ENCODE results near the gene FAM20A.
"Not testable (repeated sequence)": the region's sequence is repeated elsewhere in the genome, so short reads cannot be mapped to it uniquely, and the experiment has no call there.

Gene FAM20A

GRCh38 chr17:68499587-68499986 lies 101.6 kb downstream of the FAM20A start:
- DNase-seq (ENCODE audit: low read depth in 2 of 3, low spot score in 1 of 3), result no peak

DNA sequence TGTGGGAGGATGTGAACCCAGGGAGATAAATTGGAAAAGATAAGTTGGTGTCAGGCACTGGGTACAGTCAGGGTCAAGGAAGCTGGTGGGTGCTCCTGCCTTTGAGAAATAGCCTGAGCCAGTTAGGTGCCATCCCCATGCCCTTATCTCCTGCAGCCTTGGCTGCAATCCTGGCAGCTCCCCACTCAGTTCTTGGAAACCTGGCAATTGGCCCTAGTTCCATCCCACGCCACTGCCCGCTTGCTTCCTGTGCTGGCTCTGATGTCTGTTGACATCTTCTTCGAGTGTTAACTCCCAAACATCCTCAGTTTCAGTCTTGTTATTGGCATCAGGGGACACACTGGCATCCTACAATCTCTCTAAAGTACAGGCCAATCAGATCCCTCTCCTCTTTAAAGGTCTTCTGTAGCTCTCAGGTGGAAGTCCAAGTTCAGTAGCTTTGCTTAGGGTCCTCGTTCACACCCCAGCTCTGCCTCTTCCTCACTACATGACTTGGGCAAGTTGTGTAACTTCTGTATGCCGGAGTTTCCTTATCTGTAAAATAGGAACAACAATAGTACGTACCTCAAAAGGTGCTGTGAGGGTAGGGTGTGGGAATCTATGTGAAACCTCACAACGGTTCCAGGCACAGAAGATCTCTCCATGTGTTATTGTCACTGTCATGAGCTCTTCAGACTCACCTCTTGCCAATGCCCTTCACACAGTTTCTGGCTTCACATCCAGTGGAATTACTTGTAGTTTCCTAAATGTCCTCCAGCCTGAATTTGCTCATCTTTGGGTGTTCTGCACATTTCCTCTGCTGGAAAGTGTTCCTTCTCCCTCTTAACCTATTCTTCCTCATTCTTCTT lies 102.5 kb downstream of the FAM20A start:
- DNase-seq (ENCODE audit: low read depth in 2 of 3, low spot score in 1 of 3), result no peak

DNA sequence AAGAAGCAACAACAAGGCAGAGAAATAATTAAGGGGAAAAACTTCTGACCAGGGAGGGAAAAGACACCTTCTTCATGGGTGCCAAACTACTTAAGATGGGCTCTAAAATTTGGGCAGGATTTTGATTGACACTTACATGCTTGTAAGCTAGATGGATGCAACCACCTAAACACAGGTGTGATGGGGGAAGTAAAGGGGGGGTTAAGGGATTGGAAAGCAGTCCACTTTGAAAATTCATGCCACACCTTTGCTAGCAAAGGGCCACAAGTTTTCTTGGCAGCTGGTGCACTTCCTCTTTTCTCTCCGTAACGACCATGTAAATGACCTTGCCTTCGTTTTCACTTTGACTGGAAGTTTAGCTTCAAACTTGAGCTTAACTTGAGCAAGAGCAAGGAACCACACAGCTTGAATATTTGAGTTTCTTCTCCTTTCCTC lies 103.3 kb downstream of the FAM20A start:
- no peak for DNase-seq (ENCODE audit: low read depth in 2 of 3, low spot score in 1 of 3)

- no peak for DNase-seq (ENCODE audit: low read depth in 2 of 3, low spot score in 1 of 3)
Measured at GRCh38 chr17:68495081-68495480, 106.1 kb downstream of the FAM20A start.

GRCh38 chr17:68492394-68493054 lies 108.6 kb downstream of the FAM20A start:
- not testable (repeated sequence) for DNase-seq (ENCODE audit: low read depth in 2 of 3, low spot score in 1 of 3)

DNA sequence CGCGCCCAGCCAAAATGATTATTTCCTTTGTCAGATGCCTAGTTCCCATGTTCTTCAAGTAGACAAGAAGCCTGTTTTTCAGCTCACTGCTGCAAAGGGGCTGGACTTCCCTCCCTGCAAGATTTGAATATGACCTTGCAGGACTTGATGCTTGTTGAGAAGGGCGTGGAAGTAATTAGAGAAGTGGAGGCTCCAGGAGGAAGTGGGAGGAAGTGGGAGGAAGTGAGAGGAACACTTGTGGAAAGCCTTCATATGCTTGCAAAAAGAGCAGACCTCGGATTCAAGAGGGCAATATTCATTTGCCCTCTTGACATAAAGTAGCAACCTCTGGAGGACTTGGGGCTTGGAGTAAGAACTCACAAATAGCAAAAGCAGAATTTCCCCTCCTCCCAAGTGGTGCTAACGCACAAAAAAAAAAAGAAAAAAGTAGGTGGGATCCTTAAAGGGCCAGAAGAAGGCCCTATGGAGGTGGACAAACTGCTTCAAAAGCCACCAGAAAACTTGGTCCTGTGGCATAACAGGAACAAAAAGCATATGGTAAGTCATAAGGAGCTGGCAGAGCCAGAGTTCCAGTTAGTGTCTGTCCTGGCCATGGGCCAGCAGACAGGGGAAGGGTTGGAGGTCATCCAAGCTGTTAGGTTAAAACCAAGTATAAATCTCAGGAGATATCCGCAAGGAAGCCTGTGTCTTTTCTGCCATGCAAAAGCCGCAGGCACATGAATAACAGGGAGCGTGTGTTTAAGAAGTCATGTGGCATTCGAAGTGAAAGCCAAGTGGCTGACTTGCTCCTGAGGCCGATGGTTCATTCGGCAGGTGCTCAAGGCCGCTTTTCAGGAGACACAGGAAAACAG lies 109.6 kb downstream of the FAM20A start:
- DNase-seq (ENCODE audit: low read depth in 2 of 3, low spot score in 1 of 3), result no peak

- no peak for DNase-seq (ENCODE audit: low read depth in 2 of 3, low spot score in 1 of 3)
Measured at GRCh38 chr17:68489919-68490318, 111.2 kb downstream of the FAM20A start.
